ENCODE measurements around the gene CSRNP3. TPM values are rescaled to one million over a fixed set of nuclear protein-coding genes. Genes with fewer than 3 reads are reported as not detected.

CSRNP3 gene
- polyA plus RNA-seq, 1 donor, result 4.4 TPM

GRCh38 chr2:165466386-165466785, 3.1 kb upstream of the CSRNP3 start:
- Histone ChIP-seq H3K4me1 (ENCODE audit: control insufficient read depth, insufficient read depth, low read length) (peaks cover 2% of the 10 kb centered on the region), H3K36me3 (ENCODE audit: control insufficient read depth, insufficient read depth, low read length) (no peaks in the 10 kb centered on the region), H3K27me3 (ENCODE audit: control insufficient read depth, insufficient read depth, low read length) (no peaks in the 10 kb centered on the region), H3K27ac (ENCODE audit: low read length) (no peak overlapping the region), H3K4me3 (ENCODE audit: low read length) (no peak overlapping the region), H3K9me3 (ENCODE audit: control insufficient read depth, low read depth, low read length) (no peaks in the 10 kb centered on the region)
- 100% methylated on average over 2 of the region's 2 CpGs for WGBS (ENCODE audit: insufficient coverage, low lambda C conversion rate)
- no peak for DNase-seq

- no peak for DNase-seq
- no peak overlapping the region for H3K27ac ChIP-seq (ENCODE audit: low read length)
- WGBS (ENCODE audit: insufficient coverage, low lambda C conversion rate), result no CpG with 5 or more reads among the region's 3 CpGs
- H3K4me1 ChIP-seq (ENCODE audit: control insufficient read depth, insufficient read depth, low read length), result peaks cover 4% of the 10 kb centered on the region
- no peak overlapping the region for H3K4me3 ChIP-seq (ENCODE audit: low read length)
- no peaks in the 10 kb centered on the region for H3K36me3 ChIP-seq (ENCODE audit: control insufficient read depth, insufficient read depth, low read length)
- H3K9me3 ChIP-seq (ENCODE audit: control insufficient read depth, low read depth, low read length), result no peaks in the 10 kb centered on the region
- no peaks in the 10 kb centered on the region for H3K27me3 ChIP-seq (ENCODE audit: control insufficient read depth, insufficient read depth, low read length)
These were observed 1.6 kb upstream of the CSRNP3 start for GRCh38 chr2:165467921-165468320.

- Histone ChIP-seq H3K9me3 (ENCODE audit: control insufficient read depth, low read depth, low read length) (no peaks in the 10 kb centered on the region), H3K4me1 (ENCODE audit: control insufficient read depth, insufficient read depth, low read length) (peaks cover 4% of the 10 kb centered on the region), H3K27me3 (ENCODE audit: control insufficient read depth, insufficient read depth, low read length) (no peaks in the 10 kb centered on the region), H3K36me3 (ENCODE audit: control insufficient read depth, insufficient read depth, low read length) (no peaks in the 10 kb centered on the region), H3K4me3 (ENCODE audit: low read length) (peak overlapping the region; percentile 58), H3K27ac (ENCODE audit: low read length) (no peak overlapping the region)
- no peak for DNase-seq
These were observed 863 bp downstream of the CSRNP3 start for GRCh38 chr2:165470361-165470760.

GRCh38 chr2:165471349-165471950, 2.0 kb downstream of the CSRNP3 start:
- Histone ChIP-seq H3K27ac (ENCODE audit: low read length) (no peak overlapping the region), H3K9me3 (ENCODE audit: control insufficient read depth, low read depth, low read length) (no peaks in the 10 kb centered on the region), H3K4me3 (ENCODE audit: low read length) (no peak overlapping the region), H3K27me3 (ENCODE audit: control insufficient read depth, insufficient read depth, low read length) (no peaks in the 10 kb centered on the region), H3K36me3 (ENCODE audit: control insufficient read depth, insufficient read depth, low read length) (no peaks in the 10 kb centered on the region), H3K4me1 (ENCODE audit: control insufficient read depth, insufficient read depth, low read length) (peaks cover 4% of the 10 kb centered on the region)
- peak in 1 of 2 donors; percentile 16 for DNase-seq
- WGBS (ENCODE audit: insufficient coverage, low lambda C conversion rate), result 0% methylated on average over 1 of the region's 1 CpG

GRCh38 chr2:165472922-165473321, 3.4 kb downstream of the CSRNP3 start:
- no peak overlapping the region for H3K4me3 ChIP-seq (ENCODE audit: low read length)
- H3K9me3 ChIP-seq (ENCODE audit: control insufficient read depth, low read depth, low read length), result no peaks in the 10 kb centered on the region
- DNase-seq, result no peak
- H3K36me3 ChIP-seq (ENCODE audit: control insufficient read depth, insufficient read depth, low read length), result no peaks in the 10 kb centered on the region
- no peak overlapping the region for H3K27ac ChIP-seq (ENCODE audit: low read length)
- H3K4me1 ChIP-seq (ENCODE audit: control insufficient read depth, insufficient read depth, low read length), result peaks cover 4% of the 10 kb centered on the region
- WGBS (ENCODE audit: insufficient coverage, low lambda C conversion rate), result 88% methylated on average over 1 of the region's 3 CpGs
- H3K27me3 ChIP-seq (ENCODE audit: control insufficient read depth, insufficient read depth, low read length), result no peaks in the 10 kb centered on the region

- peaks cover 4% of the 10 kb centered on the region for H3K4me1 ChIP-seq (ENCODE audit: control insufficient read depth, insufficient read depth, low read length)
- H3K9me3 ChIP-seq (ENCODE audit: control insufficient read depth, low read depth, low read length), result no peaks in the 10 kb centered on the region
- 100% methylated on average over 1 of the region's 3 CpGs for WGBS (ENCODE audit: insufficient coverage, low lambda C conversion rate)
- DNase-seq, result no peak
- H3K4me3 ChIP-seq (ENCODE audit: low read length), result no peak overlapping the region
- no peaks in the 10 kb centered on the region for H3K36me3 ChIP-seq (ENCODE audit: control insufficient read depth, insufficient read depth, low read length)
- H3K27me3 ChIP-seq (ENCODE audit: control insufficient read depth, insufficient read depth, low read length), result no peaks in the 10 kb centered on the region
- no peak overlapping the region for H3K27ac ChIP-seq (ENCODE audit: low read length)
These were observed 5.2 kb downstream of the CSRNP3 start for GRCh38 chr2:165474619-165475276.

GRCh38 chr2:165475277-165476004, 5.9 kb downstream of the CSRNP3 start:
- peaks cover 4% of the 10 kb centered on the region for H3K4me1 ChIP-seq (ENCODE audit: control insufficient read depth, insufficient read depth, low read length)
- no peak for DNase-seq
- H3K4me3 ChIP-seq (ENCODE audit: low read length), result no peak overlapping the region
- no peak overlapping the region for H3K27ac ChIP-seq (ENCODE audit: low read length)
- no peaks in the 10 kb centered on the region for H3K27me3 ChIP-seq (ENCODE audit: control insufficient read depth, insufficient read depth, low read length)
- no peaks in the 10 kb centered on the region for H3K9me3 ChIP-seq (ENCODE audit: control insufficient read depth, low read depth, low read length)
- WGBS (ENCODE audit: insufficient coverage, low lambda C conversion rate), result 94% methylated on average over 2 of the region's 6 CpGs
- peaks cover 3% of the 10 kb centered on the region for H3K36me3 ChIP-seq (ENCODE audit: control insufficient read depth, insufficient read depth, low read length)

- Histone ChIP-seq H3K27ac (ENCODE audit: low read length) (no peak overlapping the region), H3K27me3 (ENCODE audit: control insufficient read depth, insufficient read depth, low read length) (no peaks in the 10 kb centered on the region), H3K4me1 (ENCODE audit: control insufficient read depth, insufficient read depth, low read length) (no peaks in the 10 kb centered on the region), H3K9me3 (ENCODE audit: control insufficient read depth, low read depth, low read length) (no peaks in the 10 kb centered on the region), H3K36me3 (ENCODE audit: control insufficient read depth, insufficient read depth, low read length) (peaks cover 3% of the 10 kb centered on the region), H3K4me3 (ENCODE audit: low read length) (no peak overlapping the region)
- WGBS (ENCODE audit: insufficient coverage, low lambda C conversion rate), result no CpG with 5 or more reads among the region's 4 CpGs
- DNase-seq, result no peak
These were observed 10.4 kb downstream of the CSRNP3 start for GRCh38 chr2:165479856-165480255.

- Histone ChIP-seq H3K4me3 (ENCODE audit: low read length) (no peak overlapping the region), H3K27me3 (ENCODE audit: control insufficient read depth, insufficient read depth, low read length) (no peaks in the 10 kb centered on the region), H3K36me3 (ENCODE audit: control insufficient read depth, insufficient read depth, low read length) (peaks cover 3% of the 10 kb centered on the region), H3K27ac (ENCODE audit: low read length) (no peak overlapping the region), H3K9me3 (ENCODE audit: control insufficient read depth, low read depth, low read length) (no peaks in the 10 kb centered on the region), H3K4me1 (ENCODE audit: control insufficient read depth, insufficient read depth, low read length) (no peaks in the 10 kb centered on the region)
- no peak for DNase-seq
- 86% methylated on average over 1 of the region's 4 CpGs for WGBS (ENCODE audit: insufficient coverage, low lambda C conversion rate)
These were observed 25.1 kb downstream of the CSRNP3 start for GRCh38 chr2:165494573-165494972.

- Histone ChIP-seq H3K27me3 (ENCODE audit: control insufficient read depth, insufficient read depth, low read length) (no peaks in the 10 kb centered on the region), H3K4me1 (ENCODE audit: control insufficient read depth, insufficient read depth, low read length) (no peaks in the 10 kb centered on the region), H3K27ac (ENCODE audit: low read length) (no peak overlapping the region), H3K36me3 (ENCODE audit: control insufficient read depth, insufficient read depth, low read length) (peaks cover 3% of the 10 kb centered on the region), H3K9me3 (ENCODE audit: control insufficient read depth, low read depth, low read length) (no peaks in the 10 kb centered on the region), H3K4me3 (ENCODE audit: low read length) (no peak overlapping the region)
- no peak for DNase-seq
- WGBS (ENCODE audit: insufficient coverage, low lambda C conversion rate), result no CpG with 5 or more reads among the region's 3 CpGs
These were observed 28.3 kb downstream of the CSRNP3 start for GRCh38 chr2:165497659-165498317.

Data from large intestine (tissue), 3 donors.